GM12878 (cell line): ENCODE data around the gene LPIN3. TPM values are rescaled to one million over a fixed set of nuclear protein-coding genes. Genes with fewer than 3 reads are reported as not detected.

ENCODE experiments used
- ATAC-seq: fragments of 200-7000 bp; cut with Tn5 transposase; 3 replicates; pipeline ENCODE4 v1.9.1; 2020; ENCODE audit warnings: mild to moderate bottlenecking, moderate library complexity
- BruUV-seq: library from RNA; stranded (reverse); fragments of 400-500 nt; replicated peaks from 2 replicates; lab custom pipeline; 2021; lab: Mats Ljungman, UMichigan
- CTCF ChIA-PET: fragments of 300-600 bp; sonication (Branson Sonifier 250); formaldehyde crosslinking; extraction: SDS; loops from one replicate; lab custom pipeline; 2021; ENCODE audit warnings: inconsistent platforms; lab: Yijun Ruan, JAX
- POLR2A ChIA-PET: fragments of 350-600 bp; formaldehyde crosslinking; extraction: SDS; loops from one replicate; lab custom pipeline; 2021; ENCODE audit warnings: inconsistent platforms; lab: Charles Lee
- RAD21 ChIA-PET: fragments of 300-600 bp; sonication (Branson Sonifier 250); formaldehyde crosslinking; loops from one replicate; lab custom pipeline; 2023; ENCODE audit warnings: antibody characterized with exemption; ENCODE audit not compliant: unreplicated experiment; lab: Charles Lee
- SMC1A ChIA-PET: fragments of 300-600 bp; sonication (Branson Sonifier 250); formaldehyde crosslinking; loops from one replicate; lab custom pipeline; 2023; ENCODE audit not compliant: unreplicated experiment, uncharacterized antibody; lab: Charles Lee
- DNase-seq: peaks from one replicate; pipeline ENCODE4 v3.0.0-alpha.2; 2011; ENCODE audit warnings: low read depth, low spot score
- FAIRE-seq: peaks from 3 replicates; lab custom pipeline; 2011; peaks lifted over from hg19 to GRCh38; lab: Jason Lieb, UNC
- H2AFZ ChIP-seq: 2 replicates; pipeline ENCODE4 v1.6.0; 2011; ENCODE audit warnings: low read depth, low read length, control low read depth; ENCODE audit not compliant: control insufficient read depth
- H3K27ac ChIP-seq: 2 replicates; pipeline ENCODE4 v1.5.1; 2011; ENCODE audit warnings: control low read depth; ENCODE audit not compliant: control insufficient read depth, insufficient read depth
- H3K27me3 ChIP-seq, 2 experiments: replicated peaks in 1 of 2; 2 replicates each; pipeline versions ENCODE4 v1.6.0 to v1.6.1; 2011; ENCODE audit warnings: low read length in 1 of 2; ENCODE audit not compliant: control insufficient read depth in 2 of 2, insufficient read depth in 2 of 2
- H3K36me3 ChIP-seq, 2 experiments: 2 replicates each; pipeline ENCODE4 v1.5.1; 2011; ENCODE audit warnings: low read length in 1 of 2; ENCODE audit not compliant: control insufficient read depth in 2 of 2, insufficient read depth in 2 of 2
- H3K4me1 ChIP-seq: 2 replicates; pipeline ENCODE4 v1.6.1; 2011; ENCODE audit warnings: mild to moderate bottlenecking, low read length, moderate library complexity, mixed read lengths; ENCODE audit not compliant: control insufficient read depth, insufficient read depth
- H3K4me2 ChIP-seq: 2 replicates; pipeline ENCODE4 v1.6.0; 2011; ENCODE audit warnings: control low read depth; ENCODE audit not compliant: control insufficient read depth, insufficient read depth
- H3K4me3 ChIP-seq: fragments of 200-600 bp; sonication (generic); 2 replicates; pipeline ENCODE4 v1.5.1; 2016
- H3K79me2 ChIP-seq: 2 replicates; pipeline ENCODE4 v1.6.0; 2011; ENCODE audit warnings: low read length; ENCODE audit not compliant: control insufficient read depth, insufficient read depth
- H3K9ac ChIP-seq: 2 replicates; pipeline ENCODE4 v1.8.0; 2011; ENCODE audit warnings: low read length, control low read depth, mixed read lengths; ENCODE audit not compliant: control insufficient read depth, insufficient read depth
- H3K9me3 ChIP-seq: replicated peaks from 3 replicates; pipeline ENCODE4 v1.5.1; 2011; ENCODE audit warnings: mild to moderate bottlenecking, low read length; ENCODE audit not compliant: control insufficient read depth, insufficient read depth
- H4K20me1 ChIP-seq: 2 replicates; pipeline ENCODE4 v1.6.0; 2011; ENCODE audit not compliant: control insufficient read depth, insufficient read depth
- BHLHE40 ChIP-seq, 2 experiments: fragments of 450-650 bp in 1 of 2; IDR thresholded peaks; 2 replicates each; pipeline ENCODE4 v1.6.1; 2011 to 2017; ENCODE audit warnings: low read depth in 2 of 2, borderline replicate concordance in 1 of 2, improper control_type of control experiment in 1 of 2, low read length in 1 of 2, mild to moderate bottlenecking in 1 of 2
- CTCF ChIP-seq, 3 experiments: IDR thresholded peaks in 2 of 3; conservative IDR thresholded peaks in 1 of 3; 2 replicates each; pipeline ENCODE4 v1.5.1; 2011; ENCODE audit warnings: low read depth in 3 of 3, low read length in 3 of 3, mild to moderate bottlenecking in 3 of 3, control low read depth in 2 of 3, moderate library complexity in 2 of 3, inconsistent platforms in 1 of 3, mixed read lengths in 1 of 3; ENCODE audit not compliant: control insufficient read depth in 2 of 3, insufficient read depth in 1 of 3; ENCODE audit errors: extremely low read depth in 1 of 3
- DPF2 ChIP-seq: fragments of 450-650 bp; IDR thresholded peaks from 2 replicates; pipeline ENCODE4 v1.6.1; 2017; ENCODE audit warnings: mild to moderate bottlenecking
- ETV6 ChIP-seq, 2 experiments: fragments of 450-650 bp in 1 of 2; IDR thresholded peaks in 1 of 2; conservative IDR thresholded peaks in 1 of 2; 2 replicates each; pipeline ENCODE4 v1.6.1; 2014; ENCODE audit warnings: antibody characterized with exemption in 1 of 2, borderline replicate concordance in 1 of 2, low read depth in 1 of 2, mild to moderate bottlenecking in 1 of 2, moderate library complexity in 1 of 2
- EZH2 ChIP-seq: IDR thresholded peaks from 2 replicates; pipeline ENCODE4 v1.6.1; 2012; ENCODE audit warnings: low read depth, mild to moderate bottlenecking, control low read depth, inconsistent platforms, low read length, borderline replicate concordance; ENCODE audit not compliant: control insufficient read depth
- GABPA ChIP-seq: IDR thresholded peaks from 2 replicates; pipeline ENCODE4 v1.6.1; 2014; ENCODE audit warnings: antibody characterized with exemption, low read depth, mild to moderate bottlenecking, inconsistent platforms
- JUND ChIP-seq: IDR thresholded peaks from 2 replicates; pipeline ENCODE4 v1.6.1; 2012; ENCODE audit warnings: low read depth, mild to moderate bottlenecking, low read length, improper control_type of control experiment, moderate library complexity
- MTA2 ChIP-seq: fragments of 450-650 bp; IDR thresholded peaks from 2 replicates; pipeline ENCODE4 v1.6.1; 2016; ENCODE audit warnings: low read depth, mild to moderate bottlenecking, moderate library complexity
- PAX5 ChIP-seq: IDR thresholded peaks from 2 replicates; pipeline ENCODE4 v1.6.1; 2011; ENCODE audit warnings: low read depth, low read length, borderline replicate concordance
- SUZ12 ChIP-seq: fragments of 200-600 bp; sonication (generic); IDR thresholded peaks from one replicate; pipeline ENCODE4 v1.6.1; 2018; ENCODE audit warnings: antibody characterized with exemption, mild to moderate bottlenecking; ENCODE audit not compliant: unreplicated experiment
- ZNF24 ChIP-seq: fragments of 450-650 bp; IDR thresholded peaks from 2 replicates; pipeline ENCODE4 v1.6.1; 2017; ENCODE audit warnings: antibody characterized with exemption, mild to moderate bottlenecking
- ZNF622 ChIP-seq: fragments of 450-650 bp; IDR thresholded peaks from 2 replicates; pipeline ENCODE4 v1.6.1; 2017; ENCODE audit warnings: mild to moderate bottlenecking, inconsistent platforms
- ZSCAN29 ChIP-seq: fragments of 450-650 bp; IDR thresholded peaks from 2 replicates; pipeline ENCODE4 v1.6.1; 2017; ENCODE audit warnings: mild to moderate bottlenecking, moderate library complexity
- WGBS: methylation state at CpG from one replicate; pipeline ENCODE4 v1.1.6; 2016; ENCODE audit warnings: low lambda C conversion rate; ENCODE audit not compliant: insufficient replicate concordance, insufficient coverage; ENCODE audit errors: missing lambda C conversion rate; 5-methylcytosine and 5-hydroxymethylcytosine counted together
- in situ Hi-C: fragments of 300-500 bp; cut with MboI; formaldehyde crosslinking; loops from 9 replicates; pipeline ENCODE4 v1.14.3; 2018; ENCODE audit warnings: mixed read lengths
- intact Hi-C: fragments of 100-400 bp; cut with micrococcal nuclease; formaldehyde crosslinking; loops from one replicate; pipeline ENCODE4 v1.14.2; 2022; ENCODE audit not compliant: unreplicated experiment
- polyA plus RNA-seq, 11 experiments: library from polyadenylated mRNA; depleted of rRNA in 4 of 11; unstranded in 6 of 11; stranded (reverse) in 5 of 11; fragments of >200 nt; fragmentation: Nextera tagmentation in 4 of 11; fragmentation: Illumina TruSeq in 1 of 11; extraction: Ambion mirVana in 4 of 11; extraction: Trizol in 1 of 11; gene quantifications; 1 replicate in 1 of 11; 2 replicates in 10 of 11; pipeline versions ENCODE4 v1.2.1 to v1.2.3, GENCODE V29; 2011 to 2016; ENCODE audit warnings: inconsistent platforms in 2 of 11, missing spikeins in 2 of 11, low read depth in 1 of 11
- total RNA-seq, 4 experiments: library from RNA; depleted of rRNA in 3 of 4; stranded (reverse); fragments of >200 nt in 3 of 4; fragmentation: Illumina TruSeq in 1 of 4; extraction: Trizol in 1 of 4; gene quantifications; 2 replicates each; pipeline versions ENCODE4 v1.2.1 to v1.2.3, GENCODE V29; 2013 to 2021

The LPIN3 gene
- total and polyA plus RNA-seq, 10 of the 15 experiments (the other 5 are each of a cell fraction or from before 2014, with no cell fraction given): 0.13 to 1.3 (median 0.51) TPM

DNA sequence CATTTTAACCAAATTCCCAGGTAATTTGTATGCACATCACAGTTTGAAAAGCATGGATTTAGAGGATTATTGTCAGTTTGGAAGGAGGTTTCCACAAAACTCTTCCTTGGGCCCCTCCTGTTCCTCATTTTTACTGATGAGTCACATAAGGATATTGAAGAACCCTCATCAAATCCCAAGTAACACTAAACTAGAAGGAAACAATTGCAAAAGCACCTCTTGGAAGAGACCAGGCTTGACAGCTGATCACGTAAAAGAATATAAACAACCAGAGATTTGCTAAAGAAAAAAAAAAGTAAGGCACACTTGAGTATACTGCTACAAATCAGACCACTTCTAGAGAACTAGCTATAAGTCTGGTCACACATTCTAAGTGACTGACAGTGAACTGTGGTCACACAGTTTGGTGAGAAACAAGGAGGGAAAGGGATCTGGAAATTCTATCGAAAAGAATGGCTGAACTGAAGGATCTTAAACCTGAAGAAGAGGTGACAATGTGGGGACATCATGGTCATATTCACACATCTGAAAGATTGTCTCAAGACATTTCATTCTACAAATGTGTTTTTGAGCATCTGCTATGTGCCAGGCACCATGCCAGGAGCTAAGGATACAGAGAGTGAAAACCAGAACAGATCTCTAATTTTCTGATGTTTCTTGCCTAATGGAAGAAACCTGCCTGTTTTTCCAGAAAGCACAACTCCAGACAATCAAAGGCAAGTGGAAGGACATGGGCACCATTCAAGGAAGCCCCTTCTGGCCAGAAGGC is 47.2 kb upstream of the LPIN3 start:
- Histone ChIP-seq H3K9me3 (no peaks in the 10 kb centered on the region), H3K27me3 (no peaks in the 10 kb centered on the region), H3K4me3 (no peak overlapping the region), H3K4me1 (no peaks in the 10 kb centered on the region), H3K79me2 (no peaks in the 10 kb centered on the region), H3K9ac (no peak overlapping the region), H3K36me3 (no peaks in the 10 kb centered on the region), H4K20me1 (no peaks in the 10 kb centered on the region), H3K4me2 (no peak overlapping the region), H3K27ac (no peak overlapping the region), H2AFZ (no peak overlapping the region)
- CTCF ChIA-PET: interaction anchor here (0.6 to 1.2 kb wide), 2 partner anchors 18 to 121 kb away, joined by 3 to 4 read pairs; no protein-coding TSS in a partner anchor
- SMC1A ChIA-PET: interaction anchor here (0.9 to 1.9 kb wide), 5 partner anchors 10 to 47 kb away, joined by 3 to 9 read pairs (median 7); partner anchors contain the start of gene LPIN3
- TF ChIP-seq ZSCAN29 (no peak), PAX5 (no peak)
- in situ Hi-C loops (no loop called here), intact Hi-C loops (no loop called here)
- WGBS: 94% methylated on average over 2 of the region's 2 CpGs
- RAD21 ChIA-PET: no interaction called here
- POLR2A ChIA-PET: no interaction called here
- BruUV-seq: no TSS peak
- DNase-seq (no peak), ATAC-seq (no peak), FAIRE-seq (no peak)

- Histone ChIP-seq H4K20me1 (no peaks in the 10 kb centered on the region), H3K4me3 (no peak overlapping the region), H3K4me1 (peaks cover 10% of the 10 kb centered on the region; the same call in 1 of the 2 replicates), H3K9me3 (no peaks in the 10 kb centered on the region), H3K27me3 (no peaks in the 10 kb centered on the region), H2AFZ (no peak overlapping the region), H3K4me2 (no peak overlapping the region), H3K79me2 (no peaks in the 10 kb centered on the region), H3K9ac (no peak overlapping the region), H3K36me3 (no peaks in the 10 kb centered on the region), H3K27ac (no peak overlapping the region)
- BruUV-seq: no TSS peak
- in situ Hi-C loops (no loop called here), intact Hi-C loops (no loop called here)
- CTCF ChIA-PET: no interaction called here
- RAD21 ChIA-PET: no interaction called here
- 98% methylated on average over 3 of the region's 3 CpGs for WGBS
- POLR2A ChIA-PET: interaction anchor here (0.6 kb wide), 1 partner anchor 327 kb away, joined by 4 read pairs; no protein-coding TSS in a partner anchor
- SMC1A ChIA-PET: no interaction called here
- ATAC-seq (no peak), DNase-seq (no peak), FAIRE-seq (no peak)
- TF ChIP-seq ETV6 (conservative IDR thresholded peaks at IDR 0.05 in 1 of 2, IDR thresholded peaks at IDR 0.05 in 1 of 2; ENCODE audit: borderline replicate concordance in 1 of 2, low read depth in 1 of 2): no peak
- no peak for TF ChIP-seq ZNF622
- TF ChIP-seq ZNF24: no peak
- no peak for TF ChIP-seq MTA2
- no peak for TF ChIP-seq GABPA
- no peak for TF ChIP-seq DPF2
- TF ChIP-seq JUND: no peak
- TF ChIP-seq EZH2: no peak
- TF ChIP-seq SUZ12: no peak
- no peak for TF ChIP-seq BHLHE40 (IDR thresholded peaks at IDR 0.05; ENCODE audit: borderline replicate concordance in 1 of 2, low read depth in 2 of 2, low read length in 1 of 2)
- no peak for TF ChIP-seq CTCF (IDR thresholded peaks at IDR 0.05 in 2 of 3, conservative IDR thresholded peaks at IDR 0.05 in 1 of 3; ENCODE audit: control insufficient read depth in 2 of 3, extremely low read depth in 1 of 3, insufficient read depth in 1 of 3, low read depth in 3 of 3, low read length in 3 of 3)
These were observed 40.7 kb upstream of the LPIN3 start for GRCh38 chr20:41299899-41300298.
